ENCODE data around the gene EMC1. TPM values are rescaled to one million over a fixed set of nuclear protein-coding genes. Genes with fewer than 3 reads are reported as not detected.

EMC1 gene
- polyA plus RNA-seq, 2 of the 4 experiments (the other 2 are of a cell fraction) = 25.8 to 32.2 TPM

GRCh38 chr1:19199329-19199968 lies 51.9 kb downstream of the EMC1 start:
- ChIA-PET CTCF (interaction anchor here (1.5 to 2.5 kb wide), 2 partner anchors 17 to 20 kb away, joined by 3 to 6 read pairs; no protein-coding TSS in a partner anchor), POLR2A (no interaction called here)
- H3K4me1 ChIP-seq = peaks cover 26% of the 10 kb centered on the region
- ATAC-seq = no peak
- no peak for DNase-seq (ENCODE audit: low read depth in 1 of 2, low spot score in 1 of 2)
- WGBS (ENCODE audit: missing lambda C conversion rate) = 88% methylated on average over 4 of the region's 4 CpGs
- no peak overlapping the region for H3K27ac ChIP-seq
- H3K4me2 ChIP-seq = no peak overlapping the region
- no peak for FAIRE-seq
- no peak for TF ChIP-seq HES2 (IDR thresholded peaks at IDR 0.05)
- TF ChIP-seq MYC (IDR thresholded peaks at IDR 0.05; ENCODE audit: borderline replicate concordance, low read length) = no peak
- H3K9me3 ChIP-seq = no peaks in the 10 kb centered on the region
- no peak overlapping the region for H3K4me3 ChIP-seq

GRCh38 chr1:19198820-19199219 lies 52.5 kb downstream of the EMC1 start:
- H3K4me1 ChIP-seq = peaks cover 20% of the 10 kb centered on the region
- WGBS (ENCODE audit: missing lambda C conversion rate) = 92% methylated on average over 4 of the region's 4 CpGs
- DNase-seq (ENCODE audit: low read depth in 1 of 2, low spot score in 1 of 2) (no peak), ATAC-seq (no peak), FAIRE-seq (no peak)
- no peaks in the 10 kb centered on the region for H3K9me3 ChIP-seq
- H3K4me3 ChIP-seq = no peak overlapping the region
- H3K4me2 ChIP-seq = no peak overlapping the region
- CTCF ChIA-PET = interaction anchor here (0.8 to 1.5 kb wide), 2 partner anchors 15 to 19 kb away, joined by 3 read pairs; no protein-coding TSS in a partner anchor
- TF ChIP-seq KDM5A (IDR thresholded peaks at IDR 0.05) (no peak), USF2 (IDR thresholded peaks at IDR 0.05) (no peak), RCOR1 (IDR thresholded peaks at IDR 0.05; ENCODE audit: low read depth, low read length) (no peak), NPAS2 (CRISPR knock-in tag; IDR thresholded peaks at IDR 0.05; ENCODE audit: borderline replicate concordance) (no peak), FOSL2 (IDR thresholded peaks at IDR 0.05) (no peak), FOSL2 (CRISPR knock-in tag; IDR thresholded peaks at IDR 0.05) (no peak), MAFK (IDR thresholded peaks at IDR 0.05; ENCODE audit: partially characterized antibody) (no peak), JUN (IDR thresholded peaks at IDR 0.05) (no peak), ZFP36 (IDR thresholded peaks at IDR 0.05; ENCODE audit: borderline replicate concordance, partially characterized antibody) (no peak), ZSCAN20 (CRISPR knock-in tag; IDR thresholded peaks at IDR 0.05) (no peak), CHD4 (IDR thresholded peaks at IDR 0.05; ENCODE audit: borderline replicate concordance) (no peak), RARB (CRISPR knock-in tag; IDR thresholded peaks at IDR 0.05) (no peak), CBX2 (IDR thresholded peaks at IDR 0.05; ENCODE audit: borderline replicate concordance, low read depth) (no peak), SREBF2 (IDR thresholded peaks at IDR 0.05) (no peak), HOXA7 (CRISPR knock-in tag; IDR thresholded peaks at IDR 0.05) (no peak), MAZ (IDR thresholded peaks at IDR 0.05; ENCODE audit: borderline replicate concordance, low read depth, low read length) (no peak)
- POLR2A ChIA-PET = no interaction called here
- H3K27ac ChIP-seq = no peak overlapping the region

GRCh38 chr1:19197845-19198244 lies 53.5 kb downstream of the EMC1 start:
- CTCF ChIA-PET = interaction anchor here (0.6 to 1.3 kb wide), 3 partner anchors 14 to 161 kb away, joined by 3 read pairs; no protein-coding TSS in a partner anchor
- Histone ChIP-seq H3K4me3 (no peak overlapping the region), H3K4me1 (peaks cover 10% of the 10 kb centered on the region), H3K27ac (no peak overlapping the region), H3K4me2 (no peak overlapping the region), H3K9me3 (no peaks in the 10 kb centered on the region)
- DNase-seq (ENCODE audit: low read depth in 1 of 2, low spot score in 1 of 2) (no peak), FAIRE-seq (no peak), ATAC-seq (no peak)
- WGBS (ENCODE audit: missing lambda C conversion rate) = 95% methylated on average over 2 of the region's 2 CpGs
- POLR2A ChIA-PET = no interaction called here
- no peak for TF ChIP-seq ATOH8 (CRISPR knock-in tag; IDR thresholded peaks at IDR 0.05; ENCODE audit: low read depth)
- no peak for TF ChIP-seq MYC (IDR thresholded peaks at IDR 0.05; ENCODE audit: borderline replicate concordance, low read length)
- no peak for TF ChIP-seq FOXS1 (CRISPR knock-in tag; IDR thresholded peaks at IDR 0.05)
- TF ChIP-seq TP53 (CRISPR knock-in tag; IDR thresholded peaks at IDR 0.05) = no peak
- no peak for TF ChIP-seq ZC3H11A (IDR thresholded peaks at IDR 0.05)
- no peak for TF ChIP-seq KDM1A (IDR thresholded peaks at IDR 0.05; ENCODE audit: low read depth)
- no peak for TF ChIP-seq REST (IDR thresholded peaks at IDR 0.05)
- no peak for TF ChIP-seq CTCF (IDR thresholded peaks at IDR 0.05)
- TF ChIP-seq RFX5 (IDR thresholded peaks at IDR 0.05) = no peak
- TF ChIP-seq SMC3 (IDR thresholded peaks at IDR 0.05) = no peak
- TF ChIP-seq FOSB (CRISPR knock-in tag; IDR thresholded peaks at IDR 0.05) = no peak
- TF ChIP-seq GATA3 (IDR thresholded peaks at IDR 0.05; ENCODE audit: borderline replicate concordance) = no peak
- no peak for TF ChIP-seq RARB (CRISPR knock-in tag; IDR thresholded peaks at IDR 0.05)

Measured in A549 (cell line).